ENCODE results near the gene B3GALT6. TPM values are rescaled to one million over a fixed set of nuclear protein-coding genes. Genes with fewer than 3 reads are reported as not detected.

B3GALT6 gene
- total and polyA plus RNA-seq, 2 donors (not counting 1 experiment from before 2014, with no cell fraction given) = 17.9 to 19.3 TPM

DNA sequence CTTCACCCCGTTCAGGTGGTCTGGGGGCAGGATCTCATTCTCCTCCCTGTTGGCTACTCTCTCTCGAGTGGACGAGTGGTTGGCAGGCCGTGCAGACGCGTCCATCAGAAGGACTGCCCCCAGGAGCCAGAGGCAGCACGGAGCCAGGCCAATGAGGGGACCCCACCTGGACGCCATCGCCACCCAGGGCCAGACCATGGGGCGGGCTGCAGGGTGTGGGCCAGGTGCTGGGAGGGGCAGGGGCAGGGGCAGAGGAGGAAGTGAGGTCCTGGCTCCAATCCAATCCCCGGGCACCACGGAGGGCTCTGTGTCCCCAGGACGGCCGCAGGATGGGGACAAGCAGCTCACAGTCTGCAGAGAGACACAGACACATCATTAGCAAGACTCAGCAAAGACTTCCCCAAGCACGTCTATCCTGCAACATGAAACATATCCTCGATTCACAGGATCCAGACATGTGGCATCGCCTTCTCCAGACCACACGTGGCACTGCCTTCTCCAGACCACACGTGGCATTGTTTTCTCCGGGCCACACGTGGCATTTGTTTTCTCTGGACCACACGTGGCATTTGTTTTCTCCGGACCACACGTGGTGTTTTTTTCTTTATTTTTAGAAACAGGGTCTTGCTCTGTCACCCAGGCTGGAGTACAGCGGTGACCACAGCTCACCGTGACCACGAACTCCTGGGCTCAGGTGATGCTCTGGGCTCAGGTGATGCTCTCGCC is 3.3 kb upstream of the B3GALT6 start:
- Histone ChIP-seq H3K9me3 (ENCODE audit: control insufficient read depth, insufficient read depth, low read depth, low read length) (no peaks in the 10 kb centered on the region), H3K4me2 (ENCODE audit: extremely low read depth, insufficient read depth, low read length) (no peak overlapping the region), H3K9ac (ENCODE audit: insufficient read depth, low read length) (no peak overlapping the region), H3K4me3 (replicated peaks in 1 of 4; ENCODE audit: control extremely low read depth in 1 of 4, insufficient read depth in 1 of 4, low read depth in 3 of 4, low read length in 4 of 4) (no peak overlapping the region), H3K79me2 (ENCODE audit: control insufficient read depth, insufficient read depth, low read length) (peaks cover 79% of the 10 kb centered on the region), H3K36me3 (ENCODE audit: control insufficient read depth, insufficient read depth, low read length) (peaks cover 31% of the 10 kb centered on the region), H3K27me3 (ENCODE audit: control insufficient read depth, insufficient read depth, low read length) (no peaks in the 10 kb centered on the region), H3K27ac (ENCODE audit: insufficient read depth, low read length) (no peak overlapping the region), H3K4me1 (ENCODE audit: control insufficient read depth, extremely low read depth, insufficient read depth, low read length) (peaks cover 7% of the 10 kb centered on the region), H2AFZ (ENCODE audit: low read length) (no peak overlapping the region), H4K20me1 (ENCODE audit: control insufficient read depth, extremely low read depth, insufficient read depth, low read length) (no peaks in the 10 kb centered on the region)
- TF ChIP-seq, protein P1, sequence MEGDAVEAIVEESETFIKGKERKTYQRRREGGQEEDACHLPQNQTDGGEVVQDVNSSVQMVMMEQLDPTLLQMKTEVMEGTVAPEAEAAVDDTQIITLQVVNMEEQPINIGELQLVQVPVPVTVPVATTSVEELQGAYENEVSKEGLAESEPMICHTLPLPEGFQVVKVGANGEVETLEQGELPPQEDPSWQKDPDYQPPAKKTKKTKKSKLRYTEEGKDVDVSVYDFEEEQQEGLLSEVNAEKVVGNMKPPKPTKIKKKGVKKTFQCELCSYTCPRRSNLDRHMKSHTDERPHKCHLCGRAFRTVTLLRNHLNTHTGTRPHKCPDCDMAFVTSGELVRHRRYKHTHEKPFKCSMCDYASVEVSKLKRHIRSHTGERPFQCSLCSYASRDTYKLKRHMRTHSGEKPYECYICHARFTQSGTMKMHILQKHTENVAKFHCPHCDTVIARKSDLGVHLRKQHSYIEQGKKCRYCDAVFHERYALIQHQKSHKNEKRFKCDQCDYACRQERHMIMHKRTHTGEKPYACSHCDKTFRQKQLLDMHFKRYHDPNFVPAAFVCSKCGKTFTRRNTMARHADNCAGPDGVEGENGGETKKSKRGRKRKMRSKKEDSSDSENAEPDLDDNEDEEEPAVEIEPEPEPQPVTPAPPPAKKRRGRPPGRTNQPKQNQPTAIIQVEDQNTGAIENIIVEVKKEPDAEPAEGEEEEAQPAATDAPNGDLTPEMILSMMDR (conservative IDR thresholded peaks at IDR 0.05 in 1 of 2, IDR thresholded peaks at IDR 0.05 in 1 of 2; ENCODE audit: low read depth in 1 of 2, low read length in 2 of 2) = no peak
- no peak for DNase-seq (ENCODE audit: low read depth in 2 of 2)

DNA sequence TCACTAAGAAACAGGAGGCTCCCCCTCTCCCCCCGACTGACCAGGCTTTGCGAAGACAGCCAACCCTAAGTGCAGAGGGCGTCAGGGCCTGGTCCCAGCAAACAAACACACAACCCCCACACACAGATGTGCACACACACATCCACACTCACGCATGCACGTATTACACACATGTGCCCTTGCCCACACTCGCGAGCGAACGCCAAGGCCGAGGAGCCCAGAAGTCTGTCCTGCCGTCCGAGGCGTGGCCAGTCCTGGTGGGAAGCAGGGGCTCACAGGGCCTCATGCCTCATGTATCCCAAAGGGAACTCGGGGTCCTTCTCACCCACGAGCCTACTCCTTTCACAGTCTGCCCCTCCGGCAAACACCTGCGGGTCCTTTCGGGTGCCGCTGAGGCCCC is 2.3 kb upstream of the B3GALT6 start:
- no peak for TF ChIP-seq EZH2 (IDR thresholded peaks at IDR 0.05; ENCODE audit: low read length, missing control alignments)
- TF ChIP-seq, protein P1 (conservative IDR thresholded peaks at IDR 0.05 in 1 of 2, IDR thresholded peaks at IDR 0.05 in 1 of 2; ENCODE audit: low read depth in 1 of 2, low read length in 2 of 2) = no peak
- Histone ChIP-seq H4K20me1 (ENCODE audit: control insufficient read depth, extremely low read depth, insufficient read depth, low read length) (no peaks in the 10 kb centered on the region), H3K27me3 (ENCODE audit: control insufficient read depth, insufficient read depth, low read length) (no peaks in the 10 kb centered on the region), H3K36me3 (ENCODE audit: control insufficient read depth, insufficient read depth, low read length) (peaks cover 32% of the 10 kb centered on the region), H3K4me3 (replicated peaks in 1 of 4; ENCODE audit: control extremely low read depth in 1 of 4, insufficient read depth in 1 of 4, low read depth in 3 of 4, low read length in 4 of 4) (no peak overlapping the region), H2AFZ (ENCODE audit: low read length) (no peak overlapping the region), H3K9ac (ENCODE audit: insufficient read depth, low read length) (no peak overlapping the region), H3K27ac (ENCODE audit: insufficient read depth, low read length) (no peak overlapping the region), H3K9me3 (ENCODE audit: control insufficient read depth, insufficient read depth, low read depth, low read length) (no peaks in the 10 kb centered on the region), H3K4me1 (ENCODE audit: control insufficient read depth, extremely low read depth, insufficient read depth, low read length) (peaks cover 7% of the 10 kb centered on the region), H3K4me2 (ENCODE audit: extremely low read depth, insufficient read depth, low read length) (peak overlapping the region; percentile 75), H3K79me2 (ENCODE audit: control insufficient read depth, insufficient read depth, low read length) (peaks cover 79% of the 10 kb centered on the region)
- DNase-seq (ENCODE audit: low read depth in 2 of 2) = no peak

DNA sequence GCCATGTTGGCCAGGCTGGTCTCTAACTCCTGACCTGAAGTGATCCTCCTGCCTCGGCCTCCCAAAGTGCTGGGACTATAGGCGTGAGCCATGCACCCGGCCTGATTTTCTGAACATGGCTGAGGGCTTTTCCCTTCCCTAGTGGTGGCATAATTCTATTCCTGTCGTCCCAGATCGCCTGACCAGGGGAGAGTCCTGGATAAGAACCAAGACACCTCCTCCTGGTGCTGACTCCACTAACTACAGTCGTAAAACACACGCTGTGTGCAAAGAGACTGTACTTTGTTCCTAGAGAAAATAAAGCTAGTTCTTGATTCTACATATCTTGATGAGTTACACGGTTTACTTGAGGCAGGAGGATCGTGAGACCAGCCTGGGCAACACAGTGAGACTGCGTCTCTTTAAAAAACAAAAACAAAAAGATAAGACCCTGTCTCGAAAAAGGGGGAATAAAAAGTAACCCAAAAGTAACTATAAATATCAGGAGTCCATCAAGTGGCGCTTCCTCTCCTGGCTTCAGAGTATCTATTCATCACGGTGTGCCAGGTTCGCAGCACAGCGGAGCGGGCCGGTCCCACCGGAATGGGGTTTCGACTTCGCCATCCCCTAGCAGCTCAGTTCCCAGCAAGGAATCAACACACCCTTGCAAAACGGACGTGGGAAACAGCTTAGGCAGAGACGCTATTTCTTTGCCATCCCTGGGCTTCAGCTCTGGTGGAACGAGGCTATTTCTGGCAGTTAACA is 1.2 kb upstream of the B3GALT6 start:
- Histone ChIP-seq H4K20me1 (ENCODE audit: control insufficient read depth, extremely low read depth, insufficient read depth, low read length) (no peaks in the 10 kb centered on the region), H3K27ac (ENCODE audit: insufficient read depth, low read length) (peak overlapping the region; percentile 91), H3K36me3 (ENCODE audit: control insufficient read depth, insufficient read depth, low read length) (peaks cover 24% of the 10 kb centered on the region), H3K4me3 (replicated peaks in 1 of 4; ENCODE audit: control extremely low read depth in 1 of 4, insufficient read depth in 1 of 4, low read depth in 3 of 4, low read length in 4 of 4) (peak overlapping the region; percentile 67 to 86 (median 78)), H3K4me2 (ENCODE audit: extremely low read depth, insufficient read depth, low read length) (peak overlapping the region; percentile 88), H3K9ac (ENCODE audit: insufficient read depth, low read length) (peak overlapping the region; percentile 96), H3K27me3 (ENCODE audit: control insufficient read depth, insufficient read depth, low read length) (no peaks in the 10 kb centered on the region), H2AFZ (ENCODE audit: low read length) (peak overlapping the region; percentile 1), H3K4me1 (ENCODE audit: control insufficient read depth, extremely low read depth, insufficient read depth, low read length) (peaks cover 7% of the 10 kb centered on the region), H3K79me2 (ENCODE audit: control insufficient read depth, insufficient read depth, low read length) (peaks cover 69% of the 10 kb centered on the region), H3K9me3 (ENCODE audit: control insufficient read depth, insufficient read depth, low read depth, low read length) (no peaks in the 10 kb centered on the region)
- DNase-seq (ENCODE audit: low read depth in 2 of 2) = peak; percentile 69 to 70
- TF ChIP-seq, protein P1 (conservative IDR thresholded peaks at IDR 0.05 in 1 of 2, IDR thresholded peaks at IDR 0.05 in 1 of 2; ENCODE audit: low read depth in 1 of 2, low read length in 2 of 2) = peak; percentile 28 to 39
- no peak for TF ChIP-seq EZH2 (IDR thresholded peaks at IDR 0.05; ENCODE audit: low read length, missing control alignments)

Data from fibroblast of lung (primary cell).